AG04449 (cell line): ENCODE data around the gene PKHD1.

Experiments used
- CTCF ChIA-PET: fragments of 350-600 bp; formaldehyde crosslinking; extraction: SDS; loops from one replicate; lab custom pipeline; 2021; ENCODE audit warnings: antibody characterized with exemption; lab: Yijun Ruan, JAX
- POLR2A ChIA-PET: fragments of 400-600, 350-600 bp; formaldehyde crosslinking; extraction: SDS; loops from one replicate; lab custom pipeline; 2020; ENCODE audit warnings: antibody characterized with exemption, inconsistent platforms; lab: Yijun Ruan, JAX
- DNase-seq: peaks from one replicate; pipeline ENCODE4 v3.0.0-alpha.2; 2010; ENCODE audit warnings: low read depth, low spot score
- H3K4me3 ChIP-seq: 2 replicates; pipeline ENCODE4 v1.5.1; 2011; ENCODE audit warnings: low read depth, mild to moderate bottlenecking, control low read depth, low read length
- CTCF ChIP-seq: IDR thresholded peaks from one replicate; pipeline ENCODE4 v1.5.1; 2011; ENCODE audit warnings: mild to moderate bottlenecking, moderate library complexity, low read length, control low read depth, inconsistent platforms; ENCODE audit not compliant: insufficient read depth; ENCODE audit errors: missing control alignments

The PKHD1 gene

DNA sequence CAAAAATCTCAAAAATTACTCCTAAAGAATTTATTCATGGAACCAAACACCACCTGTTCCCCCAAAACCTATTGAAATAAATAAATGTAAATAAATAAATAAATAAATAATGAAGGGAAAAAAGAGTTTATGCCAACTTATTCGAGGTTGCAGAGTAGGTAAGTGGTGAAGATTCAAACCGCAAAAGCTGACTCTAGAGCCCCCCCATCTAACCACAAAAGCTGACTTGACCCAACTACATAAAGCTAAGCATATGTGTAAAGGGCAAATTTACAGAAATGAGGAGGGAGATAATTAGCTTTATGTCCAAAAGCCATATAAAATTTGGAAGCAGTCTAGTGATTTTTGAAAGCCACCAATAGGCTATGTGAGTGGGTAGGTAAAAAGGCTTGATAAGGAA is 486.9 kb downstream of the PKHD1 start:
- ChIA-PET CTCF (no interaction called here), POLR2A (no interaction called here)
- TF ChIP-seq CTCF: no peak
- no peak for DNase-seq
- H3K4me3 ChIP-seq: no peak overlapping the region

DNA sequence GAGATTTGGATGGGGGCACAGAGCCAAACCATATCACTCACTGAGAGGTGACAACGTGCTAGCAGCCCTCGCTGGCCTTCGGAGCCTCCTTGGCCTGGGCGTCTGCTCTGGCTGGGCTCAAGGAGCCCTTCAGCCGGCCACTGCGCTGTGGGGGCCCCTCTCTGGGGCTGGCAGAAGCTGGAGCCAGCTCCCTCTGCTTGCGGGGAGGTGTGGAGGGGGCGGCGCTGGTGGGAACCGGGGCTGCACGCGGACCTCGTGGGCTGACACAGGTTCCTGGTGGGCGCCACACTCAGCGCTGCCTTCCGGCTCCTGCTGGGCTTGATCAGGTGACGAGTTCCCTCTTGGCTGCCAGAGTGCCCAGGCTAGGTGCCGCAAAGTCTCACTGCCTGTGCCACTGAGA is 489.2 kb downstream of the PKHD1 start:
- no peak overlapping the region for H3K4me3 ChIP-seq
- POLR2A ChIA-PET: no interaction called here
- DNase-seq: no peak
- no peak for TF ChIP-seq CTCF
- CTCF ChIA-PET: no interaction called here

- no peak for DNase-seq
- CTCF ChIA-PET: no interaction called here
- POLR2A ChIA-PET: no interaction called here
- no peak for TF ChIP-seq CTCF
- H3K4me3 ChIP-seq: no peak overlapping the region
These were observed 492.4 kb downstream of the PKHD1 start for GRCh38 chr6:51594981-51595380.

DNA sequence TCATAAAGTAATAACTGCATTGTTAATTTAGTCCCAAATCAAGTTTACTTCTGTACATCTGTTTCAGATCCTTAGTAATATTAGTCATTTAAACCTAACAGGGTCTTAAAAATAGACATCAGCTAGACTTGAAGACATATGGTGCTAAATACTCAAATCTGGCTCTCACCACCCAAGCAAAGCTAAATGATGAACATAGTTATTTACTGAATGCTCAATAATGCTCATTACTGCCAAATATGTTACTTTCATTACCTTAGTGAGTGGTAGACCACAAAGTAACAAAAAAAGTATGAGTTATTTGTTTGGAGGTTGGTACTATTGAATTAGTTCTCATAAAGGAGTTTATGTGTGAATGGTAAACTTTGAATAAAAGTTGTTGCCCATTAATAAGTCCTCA is 502.1 kb downstream of the PKHD1 start:
- no peak for DNase-seq
- H3K4me3 ChIP-seq: no peak overlapping the region
- POLR2A ChIA-PET: no interaction called here
- TF ChIP-seq CTCF: no peak
- CTCF ChIA-PET: no interaction called here

DNA sequence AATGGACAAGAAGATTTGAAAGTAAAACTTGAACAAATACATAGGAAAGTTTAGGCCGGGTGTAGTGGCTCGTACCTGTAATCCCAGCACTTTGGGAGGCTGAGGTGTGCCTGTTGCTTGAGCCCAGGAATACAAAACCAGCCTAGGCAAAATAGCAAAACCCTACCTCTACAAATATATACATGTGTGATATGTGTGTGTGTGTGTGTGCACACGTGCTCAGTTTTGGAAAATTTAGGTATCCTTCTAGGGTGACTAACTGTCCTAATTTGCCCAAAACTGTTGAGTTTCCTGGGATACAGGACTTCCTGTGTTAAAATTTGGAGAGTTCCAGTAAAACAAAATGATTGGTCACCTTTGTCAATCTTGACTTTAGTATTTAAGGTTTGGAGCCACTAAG is 503.2 kb downstream of the PKHD1 start:
- TF ChIP-seq CTCF: no peak
- no peak for DNase-seq
- ChIA-PET POLR2A (no interaction called here), CTCF (no interaction called here)
- no peak overlapping the region for H3K4me3 ChIP-seq

DNA sequence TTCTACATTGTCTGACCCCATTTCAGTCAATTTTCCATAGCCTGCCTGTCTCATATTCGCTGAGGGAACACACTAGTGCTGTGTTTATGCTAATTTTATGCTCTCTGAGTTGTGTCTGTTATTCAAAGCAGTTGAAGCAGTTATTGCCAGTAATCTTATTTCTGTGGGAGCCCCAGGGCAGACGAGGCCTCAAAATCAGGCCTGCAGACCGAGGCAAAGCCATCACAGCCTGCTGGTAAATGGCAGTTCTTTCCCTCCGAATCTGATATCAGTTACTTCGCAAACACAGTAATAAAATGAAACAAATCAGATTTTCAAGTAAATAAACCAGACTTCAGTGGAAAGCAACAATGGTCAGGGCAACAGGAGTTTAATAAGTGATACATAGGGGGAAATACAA is 508.4 kb downstream of the PKHD1 start:
- no peak overlapping the region for H3K4me3 ChIP-seq
- DNase-seq: no peak
- TF ChIP-seq CTCF: no peak
- POLR2A ChIA-PET: no interaction called here
- CTCF ChIA-PET: no interaction called here
